BLaER1 treated with 17β-estradiol and CSF1 and Interleukin-3, amounts not matched to agents 10 nM and 100 nM (cell line): Measurements from ENCODE around the gene NCSTN.

Source experiments
- H3K27ac ChIP-seq, 11 experiments: shearing (Covaris generic); formaldehyde crosslinking; 2 replicates each; pipeline ENCODE4 v1.8.1; 2022
- H3K27me3 ChIP-seq, 11 experiments: shearing (Covaris generic); formaldehyde crosslinking; 2 replicates each; pipeline ENCODE4 v1.8.1; 2022
- H3K36me3 ChIP-seq, 11 experiments: shearing (Covaris generic); formaldehyde crosslinking; 2 replicates each; pipeline ENCODE4 v1.8.1; 2022
- H3K4me1 ChIP-seq, 10 experiments: shearing (Covaris generic); formaldehyde crosslinking; 2 replicates each; pipeline ENCODE4 v1.8.1; 2022
- H3K4me2 ChIP-seq, 11 experiments: shearing (Covaris generic); formaldehyde crosslinking; 2 replicates each; pipeline ENCODE4 v1.8.1; 2022
- H3K4me3 ChIP-seq, 10 experiments: shearing (Covaris generic); formaldehyde crosslinking; 2 replicates each; pipeline ENCODE4 v1.8.1; 2022
- H3K9ac ChIP-seq, 11 experiments: shearing (Covaris generic); formaldehyde crosslinking; 2 replicates each; pipeline ENCODE4 v1.8.1; 2022
- H3K9me3 ChIP-seq, 11 experiments: shearing (Covaris generic); formaldehyde crosslinking; replicated peaks in 1 of 11; 2 replicates each; pipeline ENCODE4 v1.8.1; 2022
- H4K20me1 ChIP-seq, 11 experiments: shearing (Covaris generic); formaldehyde crosslinking; 2 replicates each; pipeline ENCODE4 v1.8.1; 2022
- Cebpa-rat ChIP-seq, 11 experiments: shearing (Covaris generic); IDR thresholded peaks; 2 replicates each; pipeline ENCODE4 v1.8.1; 2022

The NCSTN gene

DNA sequence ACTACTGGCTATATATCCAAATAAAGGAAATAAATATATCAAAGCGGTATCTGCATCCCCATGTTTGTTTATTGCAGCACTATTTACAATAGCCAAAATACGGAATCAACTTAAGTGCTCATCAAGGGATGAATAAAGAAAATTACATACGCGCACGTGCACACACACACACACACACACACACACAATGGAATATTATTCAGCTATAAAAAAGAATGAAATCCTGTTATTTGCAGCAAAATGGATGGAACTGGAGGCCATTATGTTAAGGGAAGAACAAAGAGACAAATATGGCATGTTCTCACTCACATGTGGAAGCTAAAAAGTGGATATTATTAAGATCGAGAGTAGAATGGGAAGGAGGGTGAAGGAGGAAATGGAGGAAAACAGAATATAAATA, 20.4 kb upstream of the NCSTN start:
- peaks cover 94 to 100% (median 98%) of the 10 kb centered on the region in 11 experiments for H3K36me3 ChIP-seq

DNA sequence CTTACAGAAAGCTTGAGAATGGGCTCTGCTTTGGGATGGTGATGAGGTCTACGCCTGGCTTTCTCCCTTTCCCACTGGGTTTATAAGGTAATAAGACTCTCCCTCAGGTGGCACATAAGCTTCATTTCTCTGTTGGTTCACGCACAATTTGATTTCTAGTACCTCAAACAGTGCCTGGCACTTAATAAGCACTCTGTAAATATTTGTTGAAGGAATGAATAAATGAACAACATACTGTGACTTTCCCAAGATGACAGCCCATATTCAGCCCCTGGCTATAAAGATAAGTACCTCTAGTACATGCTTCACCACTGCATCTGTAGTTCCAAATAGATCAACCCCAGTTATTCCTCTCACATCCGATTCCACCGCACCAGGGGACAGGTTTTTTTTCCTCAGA, 17.9 kb upstream of the NCSTN start:
- Histone ChIP-seq H3K27ac (no peak overlapping the region), H3K4me1 (peaks cover 0 to 30% (median 0%) of the 10 kb centered on the region in 10 experiments; a peak in 2 of 20 replicates), H3K9me3 (no peaks in the 10 kb centered on the region), H3K9ac (no peak overlapping the region), H3K4me3 (no peak overlapping the region), H3K4me2 (no peak overlapping the region), H3K36me3 (peaks cover 99 to 100% (median 100%) of the 10 kb centered on the region in 11 experiments), H4K20me1 (peaks cover 0 to 87% (median 35%) of the 10 kb centered on the region in 11 experiments; a peak in 16 of 22 replicates), H3K27me3 (no peaks in the 10 kb centered on the region)
- TF ChIP-seq Cebpa-rat (IDR thresholded peaks at IDR 0.05): no peak

More for the DNA sequence above, 20.4 kb upstream of the NCSTN start:
- no peak overlapping the region for H3K4me3 ChIP-seq
- peaks cover 0 to 15% (median 0%) of the 10 kb centered on the region in 10 experiments; a peak in 2 of 20 replicates for H3K4me1 ChIP-seq
- no peak overlapping the region for H3K4me2 ChIP-seq
- no peak overlapping the region for H3K9ac ChIP-seq
- H4K20me1 ChIP-seq: peaks cover 0 to 84% (median 24%) of the 10 kb centered on the region in 11 experiments; a peak in 15 of 22 replicates
- no peaks in the 10 kb centered on the region for H3K27me3 ChIP-seq
- TF ChIP-seq Cebpa-rat (IDR thresholded peaks at IDR 0.05): no peak
- peaks cover 0 to 12% (median 8%) of the 10 kb centered on the region in 11 experiments; a peak in 19 of 22 replicates for H3K9me3 ChIP-seq
- no peak overlapping the region for H3K27ac ChIP-seq

GRCh38 chr1:160326418-160326817, 16.8 kb upstream of the NCSTN start:
- H3K9me3 ChIP-seq: no peaks in the 10 kb centered on the region
- H3K27ac ChIP-seq: no peak overlapping the region
- TF ChIP-seq Cebpa-rat (IDR thresholded peaks at IDR 0.05): no peak
- peaks cover 99 to 100% (median 100%) of the 10 kb centered on the region in 11 experiments for H3K36me3 ChIP-seq
- H3K27me3 ChIP-seq: no peaks in the 10 kb centered on the region
- H3K4me2 ChIP-seq: no peak overlapping the region
- peaks cover 0 to 87% (median 33%) of the 10 kb centered on the region in 11 experiments; a peak in 14 of 22 replicates for H4K20me1 ChIP-seq
- H3K9ac ChIP-seq: no peak overlapping the region
- H3K4me1 ChIP-seq: peaks cover 0 to 30% (median 0%) of the 10 kb centered on the region in 10 experiments; a peak in 2 of 20 replicates
- no peak overlapping the region for H3K4me3 ChIP-seq

- peaks cover 98 to 100% (median 100%) of the 10 kb centered on the region in 11 experiments for H3K36me3 ChIP-seq
These were observed 15.0 kb upstream of the NCSTN start for GRCh38 chr1:160328184-160328583.

DNA sequence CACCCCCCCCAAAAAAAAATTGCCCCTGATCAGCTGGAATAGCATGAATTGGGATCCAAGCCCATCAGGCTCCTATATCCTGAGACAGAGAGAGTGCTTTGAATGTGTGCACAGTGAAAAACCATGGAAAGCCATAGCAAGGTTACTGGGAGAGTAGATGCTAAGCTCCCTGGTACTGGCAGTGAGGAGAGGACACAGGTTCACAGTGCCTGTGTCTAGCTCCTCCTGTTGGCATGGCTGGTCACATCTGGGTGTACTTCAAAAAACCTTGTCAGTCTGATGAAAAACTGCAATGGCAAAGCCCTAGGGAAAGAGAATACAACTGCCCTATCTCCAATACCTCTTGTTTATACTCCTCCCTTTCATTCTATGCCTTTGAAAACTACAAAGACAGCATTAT, 13.1 kb upstream of the NCSTN start:
- no peak overlapping the region for H3K4me3 ChIP-seq
- H3K27me3 ChIP-seq: no peaks in the 10 kb centered on the region
- no peak for TF ChIP-seq Cebpa-rat (IDR thresholded peaks at IDR 0.05)
- H4K20me1 ChIP-seq: peaks cover 0 to 95% (median 23%) of the 10 kb centered on the region in 11 experiments; a peak in 12 of 22 replicates
- H3K9ac ChIP-seq: no peak overlapping the region
- H3K4me1 ChIP-seq: peaks cover 0 to 23% (median 0%) of the 10 kb centered on the region in 10 experiments; a peak in 2 of 20 replicates
- H3K27ac ChIP-seq: no peak overlapping the region
- H3K4me2 ChIP-seq: no peak overlapping the region
- H3K36me3 ChIP-seq: peaks cover 98 to 100% (median 100%) of the 10 kb centered on the region in 11 experiments
- H3K9me3 ChIP-seq: no peaks in the 10 kb centered on the region

More at GRCh38 chr1:160328184-160328583, 15.0 kb upstream of the NCSTN start:
- Histone ChIP-seq H3K4me1 (peaks cover 0 to 18% (median 0%) of the 10 kb centered on the region in 10 experiments; a peak in 2 of 20 replicates), H3K9me3 (no peaks in the 10 kb centered on the region), H3K27ac (no peak overlapping the region), H4K20me1 (peaks cover 0 to 83% (median 20%) of the 10 kb centered on the region in 11 experiments; a peak in 12 of 22 replicates), H3K27me3 (no peaks in the 10 kb centered on the region), H3K4me2 (no peak overlapping the region), H3K4me3 (no peak overlapping the region), H3K9ac (no peak overlapping the region)
- no peak for TF ChIP-seq Cebpa-rat (IDR thresholded peaks at IDR 0.05)

GRCh38 chr1:160332516-160332915, 10.7 kb upstream of the NCSTN start:
- Histone ChIP-seq H4K20me1 (peaks cover 0 to 94% (median 36%) of the 10 kb centered on the region in 11 experiments; a peak in 12 of 22 replicates), H3K9ac (no peak overlapping the region), H3K4me3 (no peak overlapping the region), H3K27ac (no peak overlapping the region), H3K36me3 (peaks cover 98 to 100% (median 99%) of the 10 kb centered on the region in 11 experiments), H3K4me2 (no peak overlapping the region), H3K4me1 (peaks cover 0 to 23% (median 0%) of the 10 kb centered on the region in 10 experiments; a peak in 2 of 20 replicates), H3K9me3 (no peaks in the 10 kb centered on the region), H3K27me3 (no peaks in the 10 kb centered on the region)
- no peak for TF ChIP-seq Cebpa-rat (IDR thresholded peaks at IDR 0.05)

DNA sequence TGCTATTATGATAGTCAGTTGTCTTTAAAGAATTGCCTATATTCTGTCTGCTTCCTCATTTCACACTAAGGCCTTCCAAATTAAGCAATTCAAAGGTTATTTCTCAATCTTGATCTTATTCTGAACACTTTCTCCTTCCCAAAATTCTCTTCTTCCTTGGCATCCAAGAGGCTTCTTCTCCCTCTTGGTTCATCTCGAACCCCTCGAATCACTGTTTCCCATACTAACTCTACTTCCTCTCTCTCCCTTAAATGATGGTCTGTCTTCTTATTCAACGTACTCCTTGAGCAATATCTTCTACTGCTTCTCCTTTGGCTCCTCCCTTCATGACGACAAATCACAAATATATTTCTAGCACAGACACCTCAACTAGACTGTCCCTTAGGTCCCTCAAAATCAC, 4.6 kb upstream of the NCSTN start:
- no peak for TF ChIP-seq Cebpa-rat (IDR thresholded peaks at IDR 0.05)
- Histone ChIP-seq H3K27me3 (no peaks in the 10 kb centered on the region), H3K9ac (no peak overlapping the region), H3K4me3 (no peak overlapping the region), H3K36me3 (peaks cover 65 to 77% (median 72%) of the 10 kb centered on the region in 11 experiments), H3K9me3 (no peaks in the 10 kb centered on the region), H4K20me1 (peaks cover 8 to 84% (median 40%) of the 10 kb centered on the region in 11 experiments; a peak in 17 of 22 replicates), H3K4me2 (peak overlapping the region in 4 of 11 experiments; percentile 39 to 96 (median 85); a peak in 8 of 22 replicates), H3K27ac (peak overlapping the region in 2 of 11 experiments; percentile 9 to 22; a peak in 3 of 22 replicates), H3K4me1 (peaks cover 18 to 52% (median 27%) of the 10 kb centered on the region in 10 experiments)

DNA sequence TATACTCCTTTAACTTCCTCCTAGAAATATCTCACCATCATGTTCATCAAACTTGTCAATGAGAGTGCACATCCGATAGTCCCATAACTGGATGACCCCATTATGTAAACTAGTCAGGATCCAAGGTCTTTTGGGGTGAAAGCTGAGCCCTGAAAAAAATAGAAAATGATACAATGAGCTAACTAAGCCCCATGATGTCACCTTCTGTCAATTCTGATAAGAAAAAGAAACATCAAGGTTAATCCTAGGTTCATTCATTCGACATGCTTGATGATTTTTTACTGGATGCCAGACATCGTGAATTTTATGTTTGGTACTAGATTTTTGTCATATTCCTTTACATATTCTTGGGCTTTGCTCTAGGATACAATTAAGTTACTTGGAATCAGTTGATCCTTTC, 3.0 kb upstream of the NCSTN start:
- Histone ChIP-seq H3K27me3 (no peaks in the 10 kb centered on the region), H3K4me2 (peak overlapping the region in 5 of 11 experiments; percentile 78 to 96 (median 92); a peak in 8 of 22 replicates), H3K4me1 (peaks cover 28 to 57% (median 40%) of the 10 kb centered on the region in 10 experiments), H3K9me3 (no peaks in the 10 kb centered on the region), H3K4me3 (no peak overlapping the region), H3K9ac (no peak overlapping the region), H3K27ac (no peak overlapping the region), H3K36me3 (peaks cover 58 to 68% (median 63%) of the 10 kb centered on the region in 11 experiments), H4K20me1 (peaks cover 8 to 68% (median 40%) of the 10 kb centered on the region in 11 experiments; a peak in 17 of 22 replicates)
- no peak for TF ChIP-seq Cebpa-rat (IDR thresholded peaks at IDR 0.05)

DNA sequence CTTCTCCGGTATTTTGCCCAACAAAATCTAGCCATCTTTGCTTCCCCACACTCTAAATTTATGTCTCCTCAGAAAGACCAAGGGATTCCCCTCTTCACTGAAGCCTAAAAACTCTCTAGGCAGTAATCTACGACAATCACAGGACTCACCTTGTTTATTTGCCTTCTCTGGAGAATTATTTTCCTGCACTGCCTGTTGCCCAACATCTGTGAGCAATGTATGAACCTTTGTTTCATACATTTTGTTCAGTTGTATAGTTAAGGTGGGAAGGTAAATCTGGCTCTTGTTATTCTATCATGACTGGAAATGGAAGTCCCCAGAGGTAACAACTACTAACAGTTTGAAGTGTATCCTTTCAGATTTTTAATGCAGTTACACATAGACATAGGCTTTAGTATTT, 2.3 kb upstream of the NCSTN start:
- H3K27ac ChIP-seq: no peak overlapping the region
- H3K4me3 ChIP-seq: peak overlapping the region in 3 of 10 experiments; percentile 82 to 99 (median 89); a peak in 3 of 20 replicates
- H3K36me3 ChIP-seq: peaks cover 56 to 68% (median 63%) of the 10 kb centered on the region in 11 experiments
- H3K9ac ChIP-seq: peak overlapping the region in 7 of 11 experiments; percentile 3 to 99 (median 12); a peak in 6 of 22 replicates
- TF ChIP-seq Cebpa-rat (IDR thresholded peaks at IDR 0.05): no peak
- H4K20me1 ChIP-seq: peaks cover 8 to 63% (median 40%) of the 10 kb centered on the region in 11 experiments; a peak in 17 of 22 replicates
- no peaks in the 10 kb centered on the region for H3K27me3 ChIP-seq
- H3K9me3 ChIP-seq: no peaks in the 10 kb centered on the region
- peaks cover 36 to 64% (median 46%) of the 10 kb centered on the region in 10 experiments for H3K4me1 ChIP-seq
- peak overlapping the region; percentile 41 to 96 (median 91); a peak in 21 of 22 replicates for H3K4me2 ChIP-seq
